Tibial nerve (tissue), 3 donors: ENCODE measurements around the gene SLC1A6.

Source experiments
- CTCF ChIP-seq, 5 experiments: fragments of 200-600 bp in 3 of 5; fragments of 450-650 bp in 2 of 5; sonication (generic) in 3 of 5; IDR thresholded peaks; one replicate each; pipeline ENCODE4 v1.5.1; 2016 to 2019; ENCODE audit warnings: antibody characterized with exemption in 5 of 5, mild to moderate bottlenecking in 3 of 5, moderate library complexity in 2 of 5
- POLR2A ChIP-seq, 2 donors: fragments of 450-650 bp; IDR thresholded peaks; one replicate each; pipeline ENCODE4 v1.6.1; 2017; ENCODE audit warnings: antibody characterized with exemption in 2 of 2, mild to moderate bottlenecking in 2 of 2, moderate library complexity in 2 of 2

DNA sequence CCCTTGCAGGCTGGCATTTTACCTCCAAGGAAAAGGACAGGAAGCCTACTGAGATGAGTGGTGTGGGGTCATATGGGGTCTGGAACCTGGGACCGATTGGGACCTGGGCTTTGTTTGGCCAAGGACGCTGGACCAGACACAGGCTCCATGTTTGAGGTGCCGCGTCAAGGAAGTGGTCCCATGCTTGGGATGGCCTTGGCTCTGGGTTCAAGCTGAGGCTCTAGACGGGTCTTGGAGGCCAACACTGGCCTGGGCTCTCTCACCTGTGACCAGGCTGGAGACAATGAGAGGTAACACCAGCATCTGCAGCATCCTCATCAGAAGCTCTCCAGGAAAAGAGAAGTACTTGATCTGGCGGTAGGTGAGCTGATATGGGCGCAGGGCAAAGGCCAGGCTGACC, 8.2 kb downstream of the SLC1A6 start:
- TF ChIP-seq CTCF (IDR thresholded peaks at IDR 0.05) (no peak), POLR2A (IDR thresholded peaks at IDR 0.05) (no peak)
